AG10803 (cell line): ENCODE data around the gene RRBP1.

Experiments used
- DNase-seq: peaks from one replicate; pipeline ENCODE4 v3.0.0; 2010; ENCODE audit warnings: low read depth
- H3K4me3 ChIP-seq: 2 replicates; pipeline ENCODE4 v1.5.1; 2011; ENCODE audit warnings: mild to moderate bottlenecking, low read length, control low read depth
- CTCF ChIP-seq: conservative IDR thresholded peaks from 2 replicates; pipeline ENCODE4 v1.5.1; 2011; ENCODE audit warnings: mild to moderate bottlenecking, low read length, control low read depth, inconsistent platforms

RRBP1 gene

DNA sequence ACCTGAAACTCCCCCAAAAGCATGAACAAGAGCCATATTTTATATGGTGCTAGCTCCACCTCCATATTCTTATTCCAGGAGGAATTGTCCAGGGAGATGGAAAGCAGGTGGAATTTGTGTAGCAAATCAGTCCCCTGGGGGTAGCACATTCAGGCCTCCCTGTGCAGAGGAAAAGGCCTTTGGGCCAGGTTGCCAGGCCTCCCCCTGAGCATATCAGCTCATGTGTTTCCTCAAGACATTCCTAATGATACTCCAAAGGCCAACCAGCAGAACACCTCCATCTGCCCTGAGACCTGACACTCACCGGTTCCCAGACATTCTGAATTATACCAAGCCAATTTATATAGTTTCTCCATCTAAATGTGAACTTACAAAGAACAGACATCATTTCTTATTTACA, 15.1 kb upstream of the RRBP1 start:
- no peak for DNase-seq
- TF ChIP-seq CTCF, result no peak
- no peak overlapping the region for H3K4me3 ChIP-seq

- H3K4me3 ChIP-seq, result no peak overlapping the region
- DNase-seq, result no peak
- TF ChIP-seq CTCF, result no peak
These were observed 14.2 kb upstream of the RRBP1 start for GRCh38 chr20:17696287-17696686.

DNA sequence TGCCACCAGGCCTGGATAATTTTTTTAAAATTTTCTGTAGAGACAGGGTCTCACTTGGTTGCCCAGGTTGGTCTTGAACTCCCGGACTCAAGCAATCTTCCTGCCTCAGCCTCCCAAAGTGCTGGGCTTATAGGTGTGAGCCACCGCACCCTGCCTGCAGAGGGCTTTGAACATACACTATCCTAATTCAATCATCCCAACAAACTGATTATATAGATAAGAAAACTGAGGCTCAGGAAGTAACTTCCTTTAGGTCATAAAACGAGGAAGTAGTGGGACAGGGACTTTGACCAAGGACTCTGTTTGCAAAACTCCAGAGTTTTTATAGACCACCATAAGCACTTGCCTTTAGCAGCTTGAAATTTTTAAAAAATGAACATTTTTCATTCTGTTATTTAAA, 12.7 kb upstream of the RRBP1 start:
- TF ChIP-seq CTCF, result no peak
- no peak overlapping the region for H3K4me3 ChIP-seq
- no peak for DNase-seq

DNA sequence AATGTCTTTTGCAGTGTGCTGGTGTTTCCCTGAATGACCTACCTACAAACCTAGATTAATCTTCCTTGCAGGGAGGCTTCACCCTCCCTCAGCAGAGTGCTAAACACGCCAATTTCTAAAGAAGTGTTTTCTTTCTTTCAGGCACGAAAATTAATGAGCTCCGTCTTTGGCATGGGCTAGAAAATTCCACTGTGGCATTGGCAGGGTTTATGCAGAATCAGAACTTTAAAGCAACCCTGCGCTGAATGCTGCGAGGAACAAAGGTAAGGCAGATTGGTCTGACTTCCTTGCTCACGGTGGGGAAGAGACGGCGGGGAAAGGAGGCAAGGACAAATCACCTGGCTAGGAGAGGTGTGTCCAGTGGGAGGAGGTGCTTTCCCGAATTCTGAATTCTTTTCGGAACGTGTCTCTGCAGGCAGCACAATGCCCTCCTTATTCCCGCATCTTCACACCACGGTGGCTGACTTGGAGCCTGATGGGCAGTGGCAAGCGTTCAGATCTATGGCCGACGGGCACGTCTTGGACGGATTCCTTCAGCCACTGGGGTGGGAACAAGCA, 11.5 kb upstream of the RRBP1 start:
- no peak for TF ChIP-seq CTCF
- no peak for DNase-seq
- no peak overlapping the region for H3K4me3 ChIP-seq

GRCh38 chr20:17691758-17692157, 9.7 kb upstream of the RRBP1 start:
- TF ChIP-seq CTCF, result no peak
- DNase-seq, result no peak
- H3K4me3 ChIP-seq, result no peak overlapping the region

- no peak overlapping the region for H3K4me3 ChIP-seq
- TF ChIP-seq CTCF, result no peak
- DNase-seq, result no peak
These were observed 8.1 kb upstream of the RRBP1 start for GRCh38 chr20:17690144-17690543.

DNA sequence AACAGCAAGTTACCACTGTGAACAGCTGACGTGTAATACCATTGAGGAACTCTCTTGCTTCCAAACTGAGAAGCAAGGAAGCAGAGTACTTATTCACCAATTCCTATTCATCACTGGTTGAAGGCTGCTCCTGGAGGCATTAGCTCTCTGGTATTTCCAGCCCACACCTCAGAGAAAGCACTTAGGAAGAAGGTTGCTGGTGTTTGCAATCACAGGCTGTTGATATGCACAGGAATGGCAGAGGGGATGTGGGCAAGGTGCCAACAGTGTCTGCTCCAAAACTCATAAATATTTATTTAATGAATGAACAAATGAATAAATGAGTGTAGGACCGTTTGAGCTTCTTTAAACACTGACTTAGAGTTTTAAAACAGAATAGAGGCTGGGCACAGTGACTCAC, 6.9 kb upstream of the RRBP1 start:
- no peak overlapping the region for H3K4me3 ChIP-seq
- no peak for TF ChIP-seq CTCF
- no peak for DNase-seq
